Measurements from ENCODE around the gene ESPN.
"Not testable (repeated sequence)": the region's sequence is repeated elsewhere in the genome, so short reads cannot be mapped to it uniquely, and the experiment has no call there.

The ESPN gene

GRCh38 chr1:6427441-6428390 lies 3.1 kb downstream of the ESPN start:
- no peak for DNase-seq (ENCODE audit: low read depth)

GRCh38 chr1:6428453-6428852 lies 3.9 kb downstream of the ESPN start:
- DNase-seq (ENCODE audit: low read depth) = not testable (repeated sequence)

DNA sequence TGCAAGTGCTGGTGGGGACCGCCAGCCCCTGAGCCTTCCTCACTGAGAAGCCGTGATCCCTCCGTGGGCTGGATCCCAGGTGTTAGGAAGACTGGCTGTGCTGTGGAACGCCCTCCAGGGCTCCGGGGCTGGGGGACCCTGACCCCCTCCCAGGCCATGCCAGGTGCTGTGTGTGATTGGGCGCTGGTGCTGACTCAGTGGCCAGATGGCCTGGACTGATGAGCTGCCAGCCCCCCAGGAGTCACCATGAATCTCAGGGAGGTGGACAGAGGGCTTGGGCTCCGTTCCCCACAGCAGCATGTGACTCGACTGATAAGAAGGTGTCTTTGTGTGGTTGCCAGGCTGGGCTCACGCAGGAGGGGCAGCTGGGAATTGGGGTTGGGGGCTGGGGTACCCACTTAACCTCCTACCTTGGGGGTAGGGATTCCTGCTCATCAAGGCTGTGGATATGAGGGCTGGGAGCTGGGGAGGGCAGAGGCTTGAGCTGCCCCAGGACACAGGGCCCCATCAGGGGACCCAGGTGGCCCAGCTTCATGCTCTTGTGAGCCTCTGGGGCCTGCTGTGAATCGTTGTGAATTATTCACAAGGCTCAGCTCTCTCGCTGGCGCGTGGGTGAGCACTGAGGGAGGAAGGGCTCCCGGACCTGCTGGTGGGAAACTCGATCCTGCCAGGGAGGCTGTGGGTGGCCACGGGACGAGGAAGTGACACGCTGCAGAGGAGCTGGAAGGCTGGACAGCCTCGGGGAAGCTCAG lies 5.3 kb downstream of the ESPN start:
- DNase-seq (ENCODE audit: low read depth) = not testable (repeated sequence)

DNA sequence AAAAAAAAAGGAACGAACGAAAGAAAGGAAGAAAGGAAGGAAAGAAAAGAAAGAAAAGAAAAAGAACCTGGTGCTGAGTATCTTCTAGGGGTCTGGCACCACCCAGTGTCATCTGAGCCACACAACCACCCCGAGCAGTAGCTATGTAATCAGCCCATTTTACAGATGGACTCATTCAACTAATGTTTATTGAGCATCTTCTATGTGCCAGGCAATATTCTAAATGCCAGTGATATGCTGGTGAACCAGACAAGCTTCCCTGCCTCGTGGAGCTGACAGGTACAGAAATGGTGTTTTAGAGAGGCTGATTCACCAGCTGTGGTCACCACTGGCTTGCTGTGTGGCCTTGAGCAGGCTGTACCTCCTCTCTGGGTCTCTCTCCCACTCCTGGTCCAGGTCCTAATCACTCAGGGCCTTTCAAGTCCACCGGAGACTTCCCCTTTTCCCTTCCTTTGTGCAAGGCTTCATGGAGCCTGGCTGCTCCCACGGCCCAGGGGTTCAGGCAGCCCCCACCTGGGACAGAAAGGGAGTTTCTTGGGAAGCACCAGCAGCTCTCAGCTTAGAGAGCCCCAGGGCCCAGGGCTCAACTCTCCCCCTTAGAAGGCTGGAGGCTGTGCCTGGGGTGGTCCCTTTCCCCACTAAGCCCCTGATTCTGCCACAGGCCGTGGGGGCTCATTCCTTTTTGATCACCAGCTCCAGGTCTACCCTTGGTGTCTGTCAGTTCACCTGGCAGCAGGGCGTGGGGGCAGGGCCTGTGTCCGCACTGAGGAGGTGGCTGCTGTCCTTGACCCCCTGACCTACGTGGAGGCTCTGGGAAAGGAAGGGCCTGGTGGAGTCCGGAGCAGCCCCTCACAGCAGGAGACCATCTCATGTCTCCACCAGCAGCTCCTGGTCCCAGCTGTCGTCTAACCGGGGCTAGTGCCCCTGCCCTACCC lies 7.3 kb downstream of the ESPN start:
- not testable (repeated sequence) for DNase-seq (ENCODE audit: low read depth)

DNA sequence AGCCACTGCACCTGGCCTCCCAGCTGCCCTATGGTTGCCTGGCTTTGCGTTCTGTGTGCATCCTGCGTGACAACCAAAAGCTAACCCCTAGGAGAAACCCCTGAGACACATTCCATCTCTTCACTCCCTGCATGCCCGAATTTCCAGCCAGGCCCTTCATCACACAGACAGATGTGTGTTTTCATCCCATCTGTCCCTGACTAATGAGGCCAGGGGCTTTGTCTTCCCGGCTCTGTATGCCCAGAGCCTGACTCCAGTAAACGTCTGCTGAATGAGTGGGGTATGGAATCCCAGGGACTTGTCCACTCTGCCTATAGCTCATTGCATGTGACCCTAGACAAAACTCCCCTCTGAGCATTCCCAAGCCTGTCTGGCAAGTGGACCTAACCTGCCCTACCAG lies 9.6 kb downstream of the ESPN start:
- no peak for DNase-seq (ENCODE audit: low read depth)

GRCh38 chr1:6435129-6435528 lies 10.6 kb downstream of the ESPN start:
- no peak for DNase-seq (ENCODE audit: low read depth)

- no peak for DNase-seq (ENCODE audit: low read depth)
Observed at GRCh38 chr1:6435547-6435946, 11.0 kb downstream of the ESPN start.

- not testable (repeated sequence) for DNase-seq (ENCODE audit: low read depth)
Observed at GRCh38 chr1:6436277-6436676, 11.7 kb downstream of the ESPN start.

DNA sequence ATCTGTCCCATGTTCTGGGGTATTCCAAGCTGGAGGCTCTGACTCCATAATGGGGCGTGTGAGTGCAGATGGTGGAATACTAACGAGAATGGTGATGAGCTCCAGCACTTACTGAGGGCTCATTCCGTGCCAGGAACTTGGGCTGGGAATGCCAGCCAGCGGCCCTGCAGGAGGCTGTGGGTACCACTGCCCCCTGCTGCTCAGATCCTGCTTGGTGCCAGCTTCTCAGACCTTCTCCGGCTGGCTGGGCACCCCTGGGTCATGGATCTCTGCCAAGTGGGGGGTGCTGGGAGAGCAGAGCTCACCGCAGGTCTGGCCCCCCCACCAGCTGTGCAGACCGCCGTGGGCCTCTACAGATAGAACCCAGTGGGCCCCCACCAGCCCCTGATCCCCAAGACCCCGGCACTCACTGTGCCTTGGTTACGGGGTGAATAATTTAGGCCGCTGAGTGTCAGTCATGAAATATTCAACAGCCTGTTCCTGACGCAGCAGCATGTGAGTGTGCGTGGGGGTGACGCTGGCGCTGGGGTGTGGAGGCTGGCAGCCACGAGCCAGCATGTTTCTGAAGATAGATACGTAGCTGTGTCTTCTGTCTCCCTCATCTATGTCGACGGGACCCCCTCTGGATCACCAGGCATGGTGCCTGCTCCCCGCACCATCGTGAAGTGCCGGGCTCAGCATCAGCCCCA lies 12.6 kb downstream of the ESPN start:
- not testable (repeated sequence) for DNase-seq (ENCODE audit: low read depth)

GRCh38 chr1:6438047-6438525 lies 13.5 kb downstream of the ESPN start:
- DNase-seq (ENCODE audit: low read depth) = no peak

DNA sequence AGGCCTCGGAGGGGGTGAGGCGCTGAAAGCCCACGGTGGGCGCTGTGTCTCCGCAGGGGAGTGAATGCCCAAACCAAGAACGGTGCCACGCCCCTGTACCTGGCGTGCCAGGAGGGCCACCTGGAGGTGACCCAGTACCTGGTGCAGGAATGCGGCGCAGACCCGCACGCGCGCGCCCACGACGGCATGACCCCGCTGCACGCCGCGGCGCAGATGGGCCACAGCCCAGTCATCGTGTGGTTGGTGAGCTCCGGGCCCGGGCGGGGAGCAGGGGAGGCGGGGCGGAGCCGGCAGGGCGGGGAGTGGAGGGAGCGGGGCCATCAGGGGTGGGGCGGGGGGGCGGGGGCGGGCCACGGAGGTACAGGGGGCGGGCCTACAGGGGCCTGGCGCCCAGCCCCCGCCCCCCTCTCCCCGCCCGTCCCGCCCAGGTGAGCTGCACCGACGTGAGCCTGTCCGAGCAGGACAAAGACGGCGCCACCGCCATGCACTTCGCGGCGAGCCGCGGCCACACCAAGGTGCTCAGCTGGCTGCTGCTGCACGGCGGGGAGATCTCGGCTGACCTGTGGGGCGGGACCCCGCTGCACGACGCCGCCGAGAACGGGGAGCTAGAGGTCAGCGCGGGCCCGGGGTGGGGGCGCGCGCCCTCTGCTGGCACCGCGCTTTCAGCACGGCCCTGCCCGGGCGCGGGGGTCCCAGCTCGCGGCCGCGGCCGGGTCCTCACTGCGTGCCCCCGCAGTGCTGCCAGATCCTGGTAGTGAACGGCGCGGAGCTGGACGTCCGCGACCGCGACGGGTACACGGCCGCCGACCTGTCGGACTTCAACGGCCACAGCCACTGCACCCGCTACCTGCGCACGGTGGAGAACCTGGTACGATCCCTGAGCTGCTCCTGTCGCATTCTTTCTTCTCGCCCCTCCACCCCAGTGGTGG lies 15.9 kb downstream of the ESPN start:
- DNase-seq (ENCODE audit: low read depth) = no peak

GRCh38 chr1:6441586-6441985 lies 17.0 kb downstream of the ESPN start:
- DNase-seq (ENCODE audit: low read depth) = no peak

DNA sequence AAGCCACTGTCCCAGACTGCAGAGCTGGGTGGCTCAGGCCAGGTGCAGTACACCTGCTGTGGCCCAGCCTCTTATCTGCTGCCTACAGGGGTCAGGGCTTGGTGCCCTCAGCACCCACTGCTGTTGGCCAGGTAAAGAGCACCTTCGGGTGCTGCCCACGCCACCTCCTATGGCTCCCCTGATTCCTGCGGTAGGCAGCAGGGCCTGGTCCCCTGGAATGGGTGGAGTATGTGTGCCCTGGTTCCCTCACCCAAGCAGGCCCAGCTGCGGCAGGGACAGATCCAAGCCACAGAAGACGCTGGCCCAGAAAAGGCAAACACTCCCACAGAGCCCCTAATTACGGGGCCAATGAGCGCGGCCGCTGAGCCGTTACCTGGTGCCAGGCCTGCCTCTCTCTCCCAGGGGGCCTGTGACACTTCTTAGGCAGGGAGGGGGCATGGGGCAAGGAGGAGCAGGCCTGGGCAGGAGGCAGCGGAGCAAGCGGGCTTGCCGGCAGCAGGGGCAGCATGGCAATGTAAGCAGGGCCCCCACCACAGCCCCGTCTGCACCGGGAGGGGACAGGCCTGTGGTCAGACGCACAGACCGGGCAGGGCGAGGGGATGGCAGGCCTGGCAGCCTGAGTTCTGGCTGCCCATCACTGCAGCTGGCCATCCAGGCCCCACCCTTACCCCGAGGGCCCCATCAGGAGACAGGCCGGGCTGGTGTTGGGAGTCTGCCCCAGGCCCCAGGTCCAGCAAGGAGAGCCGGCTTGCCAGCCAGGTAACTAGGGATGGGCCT lies 19.0 kb downstream of the ESPN start:
- no peak for DNase-seq (ENCODE audit: low read depth)

- DNase-seq (ENCODE audit: low read depth) = no peak
Observed at GRCh38 chr1:6444377-6444776, 19.8 kb downstream of the ESPN start.

DNA sequence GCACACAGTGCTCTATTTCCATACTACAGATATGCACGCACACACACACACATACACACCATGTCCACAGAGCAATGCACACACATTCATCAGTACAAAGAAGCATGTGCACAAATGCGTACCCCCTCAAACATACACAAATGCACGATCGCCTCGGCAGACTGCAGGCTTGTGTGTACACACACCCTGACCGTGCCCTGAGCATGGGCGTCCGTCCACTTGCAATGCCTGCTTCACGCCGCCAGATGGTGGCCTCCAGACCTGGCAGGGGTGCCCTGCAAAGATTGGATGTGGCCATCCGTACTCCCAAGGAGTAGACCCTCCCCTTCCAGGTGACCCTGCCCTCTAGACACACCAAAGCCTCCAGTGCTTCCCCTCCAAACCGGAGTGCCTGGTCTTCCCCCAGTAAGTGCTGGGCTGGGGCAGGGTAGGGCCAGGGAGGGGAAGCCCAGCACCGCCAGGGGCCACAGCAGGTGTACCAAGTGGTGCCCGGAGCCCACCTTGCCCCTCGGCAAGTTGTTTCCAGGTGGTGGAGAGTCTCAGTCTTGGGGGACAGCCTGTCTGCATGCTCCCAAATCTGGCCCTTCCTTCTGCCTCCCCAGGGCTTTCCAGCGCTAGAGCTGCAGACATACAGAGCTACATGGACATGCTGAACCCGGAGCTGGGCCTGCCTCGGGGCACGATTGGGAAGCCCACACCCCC lies 20.6 kb downstream of the ESPN start:
- DNase-seq (ENCODE audit: low read depth) = no peak

- not testable (repeated sequence) for DNase-seq (ENCODE audit: low read depth)
Observed at GRCh38 chr1:6445929-6446328, 21.4 kb downstream of the ESPN start.

DNA sequence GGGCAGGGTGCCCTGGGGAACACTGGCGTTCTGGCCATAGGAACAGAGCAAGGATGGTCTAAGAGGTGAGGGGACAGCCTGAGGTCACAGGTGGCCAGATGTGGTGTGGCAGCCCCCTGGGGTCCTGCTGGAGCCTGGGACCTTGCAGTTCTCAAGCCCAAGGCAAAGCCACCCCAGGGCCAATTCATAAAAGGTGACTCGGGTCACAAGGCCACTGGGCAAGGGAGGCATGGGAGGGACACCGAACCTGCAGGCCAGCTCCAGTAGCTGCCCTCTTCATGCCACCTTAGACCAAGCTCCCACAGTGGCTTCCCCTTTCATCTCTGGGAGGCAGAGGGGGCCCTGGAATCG lies 22.1 kb downstream of the ESPN start:
- no peak for DNase-seq (ENCODE audit: low read depth)

DNA sequence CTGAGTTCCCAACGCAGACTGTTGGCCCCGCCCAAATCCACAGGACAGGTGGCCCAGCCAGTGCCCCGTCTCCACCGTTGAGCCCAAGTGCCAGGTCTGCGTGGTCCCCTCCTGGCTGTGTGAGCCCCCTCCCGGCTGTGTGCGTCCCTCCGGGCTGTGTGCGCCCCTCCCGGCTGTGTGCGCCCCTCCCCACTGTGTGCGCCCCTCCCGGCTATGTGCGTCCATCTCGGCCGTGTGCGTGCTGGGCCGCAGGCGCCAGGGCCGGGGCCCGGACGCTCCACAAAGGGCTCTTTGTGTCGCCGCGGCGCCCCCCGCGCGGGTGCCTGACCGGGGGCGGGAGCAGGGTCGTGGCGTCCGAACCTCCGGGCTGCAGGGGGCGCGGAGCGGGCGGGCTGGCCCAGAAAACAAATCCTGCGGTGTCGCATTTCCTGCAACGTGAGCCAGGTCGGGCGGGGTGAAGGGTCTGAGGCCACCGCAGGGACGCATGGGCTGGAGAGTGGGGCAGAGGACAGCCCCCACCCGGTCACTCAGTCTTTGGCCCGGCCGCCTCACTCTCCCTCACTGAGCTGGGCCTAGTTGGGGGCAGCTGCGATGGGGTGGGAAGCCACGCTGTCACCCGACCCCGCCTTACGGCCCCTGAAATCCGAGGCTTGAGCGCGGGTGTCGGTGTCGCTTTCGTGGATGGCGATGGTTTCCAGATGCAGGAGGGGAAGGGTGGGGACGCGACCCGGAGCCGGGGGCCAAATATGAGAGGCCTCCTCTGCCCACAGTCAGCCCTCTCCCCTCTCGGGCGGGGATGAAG lies 22.6 kb downstream of the ESPN start:
- DNase-seq (ENCODE audit: low read depth) = no peak
